HG03060 (cell line): ENCODE measurements around the gene SH3PXD2A.

Experiments
- ATAC-seq: cut with Tn5 transposase; IDR thresholded peaks from one replicate; pipeline ENCODE4 v1.9.1; 2021; ENCODE audit warnings: low read depth, moderate number of reproducible peaks; ENCODE audit not compliant: unreplicated experiment

SH3PXD2A gene

DNA sequence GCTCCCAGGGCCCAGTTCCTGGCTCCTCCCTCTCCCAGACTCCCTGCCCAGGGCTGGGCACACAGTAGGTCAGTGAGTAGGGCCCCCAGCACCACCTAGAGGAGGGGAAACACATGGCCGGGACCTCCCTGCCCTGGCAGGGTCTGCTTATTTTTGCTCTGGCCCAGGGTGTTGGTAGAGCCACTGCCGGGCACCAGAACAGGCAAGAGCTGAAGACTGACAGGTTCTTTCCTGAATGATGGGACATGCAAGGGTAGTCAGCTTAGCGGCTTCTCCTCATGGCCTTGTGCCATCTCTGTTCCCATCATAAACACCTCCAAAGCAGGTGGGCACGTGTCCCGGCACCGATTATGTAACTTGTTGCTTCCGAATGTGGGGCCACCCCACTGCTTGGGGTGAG, 275.4 kb downstream of the SH3PXD2A start:
- ATAC-seq: no peak

DNA sequence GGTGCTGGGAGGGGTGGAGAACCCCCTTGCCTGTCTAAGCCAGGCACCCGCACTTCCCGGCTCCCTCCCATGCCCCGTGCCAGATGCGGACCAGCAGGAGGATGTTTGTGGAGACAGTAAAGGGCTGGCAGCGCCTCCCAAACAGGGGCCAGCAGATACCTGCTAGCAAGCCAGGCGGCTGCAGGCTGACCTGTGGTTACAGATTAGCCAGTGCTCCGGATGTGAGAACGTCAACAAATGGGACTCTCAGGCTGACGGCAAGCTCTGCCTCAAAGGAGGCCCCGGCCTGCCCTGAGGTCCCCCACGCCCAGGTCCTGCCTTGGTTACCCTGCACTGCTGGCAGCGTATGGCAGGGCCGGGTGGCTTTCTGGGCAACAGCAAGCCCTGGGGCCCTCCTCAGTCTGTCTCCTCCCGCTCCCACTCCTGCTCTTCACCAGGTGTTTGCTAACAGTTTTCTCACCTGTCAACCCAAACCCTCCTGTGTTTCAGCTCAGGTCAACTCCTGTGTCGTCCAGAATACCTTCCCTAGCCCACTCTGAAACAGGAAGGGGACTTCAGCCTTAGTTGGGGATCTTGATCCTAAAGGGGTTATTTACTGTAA, 276.5 kb downstream of the SH3PXD2A start:
- ATAC-seq: no peak

DNA sequence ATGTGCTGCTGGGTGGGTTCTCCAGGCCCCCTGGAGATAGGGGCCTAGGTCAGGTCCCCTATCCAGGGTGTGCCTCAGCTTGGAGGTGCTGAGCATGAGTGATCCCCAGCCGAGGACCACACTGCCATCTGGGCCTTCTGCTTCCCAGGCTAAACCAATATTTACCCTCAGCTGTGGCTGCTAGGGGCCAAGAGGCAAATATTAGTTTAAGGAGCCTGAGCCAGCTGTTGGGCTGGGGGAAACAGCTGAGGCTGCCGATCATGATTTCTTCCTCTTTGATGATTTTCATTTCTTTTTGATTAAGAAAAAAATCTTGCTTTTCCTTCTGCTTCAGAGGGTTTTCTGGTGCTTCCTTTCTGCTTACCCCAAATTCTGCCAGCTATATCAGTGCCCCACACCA, 278.5 kb downstream of the SH3PXD2A start:
- no peak for ATAC-seq

DNA sequence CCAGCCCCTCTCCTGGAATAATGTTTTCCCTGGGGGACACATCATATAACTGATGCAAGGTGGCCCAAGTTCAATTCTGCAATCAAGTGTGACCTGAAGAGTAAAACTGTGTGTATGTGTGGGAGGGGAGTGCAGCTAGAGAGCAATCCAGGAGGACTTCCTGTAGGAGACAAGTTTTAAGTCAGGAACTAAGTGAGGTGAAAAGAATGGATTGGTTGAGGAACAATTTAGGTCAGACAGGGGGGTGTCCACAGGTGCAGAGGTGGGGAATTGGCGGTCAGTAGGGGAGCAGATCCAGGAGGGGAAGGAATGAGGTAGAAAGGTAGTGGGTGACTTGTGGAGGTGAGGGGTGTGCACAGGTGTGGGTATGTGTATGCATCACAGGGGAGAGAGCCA, 279.3 kb downstream of the SH3PXD2A start:
- no peak for ATAC-seq

DNA sequence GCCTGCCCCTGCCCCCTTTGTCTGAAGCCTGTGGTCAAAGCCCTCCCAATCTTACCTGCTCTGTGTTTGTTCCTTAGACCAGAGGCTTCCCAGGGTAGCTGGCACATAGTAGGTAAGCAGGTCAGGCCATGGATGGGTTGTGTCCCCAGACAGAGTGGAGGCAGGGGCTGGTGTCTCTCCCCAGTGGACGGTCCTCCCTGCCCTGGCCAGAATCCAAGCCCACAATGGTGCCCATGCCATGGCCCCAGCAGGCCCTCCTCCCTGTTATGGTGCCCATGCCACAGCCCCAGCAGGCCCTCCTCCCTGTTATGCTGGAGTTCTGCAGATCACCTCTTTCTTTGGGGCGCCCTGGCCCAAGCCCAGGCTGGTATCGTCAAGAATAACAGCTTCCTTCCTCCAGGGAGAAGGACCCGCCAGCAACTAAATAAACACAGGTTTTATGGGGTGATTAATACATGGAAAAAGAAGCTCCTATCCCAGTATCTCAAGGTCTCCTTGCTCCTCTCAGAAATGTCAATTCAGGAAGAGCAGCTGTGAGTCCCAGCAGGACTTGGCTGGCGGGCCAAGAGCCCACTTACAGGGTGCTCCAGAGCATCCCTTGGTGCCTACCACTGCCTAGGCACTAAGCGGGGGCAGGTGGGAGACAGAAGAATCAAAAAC, 279.8 kb downstream of the SH3PXD2A start:
- no peak for ATAC-seq

DNA sequence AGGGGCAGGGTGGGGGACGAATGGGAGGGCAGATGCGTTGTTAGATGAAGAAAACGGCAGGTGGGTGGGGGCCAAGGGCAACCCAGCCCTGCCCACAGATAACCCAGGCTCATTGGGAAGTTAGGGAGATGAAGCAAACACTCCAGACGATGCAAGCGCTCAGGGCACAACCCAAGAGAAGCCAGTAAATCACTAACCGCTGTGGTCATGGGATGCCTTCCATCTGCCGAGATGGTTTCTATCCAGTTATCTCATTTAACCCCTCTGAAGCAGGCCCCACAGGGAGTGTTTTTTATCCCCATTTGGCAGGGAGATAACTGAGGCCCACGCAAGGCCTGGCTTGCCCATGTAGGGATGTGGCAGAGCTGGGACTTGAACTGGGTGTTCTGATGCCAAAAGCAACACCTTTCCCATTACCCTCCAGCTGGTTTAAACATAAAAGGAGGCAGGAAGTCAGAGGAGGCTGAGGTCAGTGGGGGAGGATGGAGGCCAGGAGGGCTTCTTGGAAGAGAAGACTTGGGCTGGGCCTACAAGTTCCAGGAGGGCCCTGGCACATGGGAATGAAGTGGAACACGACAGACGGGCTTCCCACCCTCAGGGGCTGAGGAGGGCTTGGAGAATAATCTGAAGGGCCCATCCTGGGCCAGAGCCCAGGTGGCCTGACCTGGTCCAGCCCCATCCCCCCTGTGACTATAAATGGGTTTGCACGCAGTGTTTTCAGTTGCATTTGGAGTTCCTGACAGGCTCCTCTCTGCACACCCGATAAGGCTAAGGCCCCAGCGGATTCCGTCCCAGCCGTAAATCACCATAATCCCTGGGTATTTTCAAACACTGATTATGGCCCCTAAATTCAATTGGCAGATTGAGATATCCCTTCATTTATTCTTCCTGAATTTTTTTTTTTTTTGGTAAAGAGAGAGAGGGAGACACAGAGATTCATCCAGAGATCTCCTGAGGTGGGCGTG, 281.0 kb downstream of the SH3PXD2A start:
- no peak for ATAC-seq

DNA sequence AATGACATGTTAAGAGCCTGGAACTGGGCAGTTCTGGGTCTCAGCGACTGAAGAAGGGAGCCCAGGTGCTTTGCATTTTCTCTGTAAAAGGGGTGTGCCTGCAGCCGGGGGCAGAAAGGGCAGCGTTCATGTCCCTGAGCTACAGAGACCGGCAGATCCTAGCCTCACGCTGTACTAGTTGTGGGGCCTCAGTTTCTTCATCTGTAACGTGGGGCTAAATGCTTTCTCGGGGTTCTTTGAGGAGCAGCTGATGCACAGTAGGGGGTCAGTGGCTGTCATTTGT, 282.2 kb downstream of the SH3PXD2A start:
- ATAC-seq: no peak

DNA sequence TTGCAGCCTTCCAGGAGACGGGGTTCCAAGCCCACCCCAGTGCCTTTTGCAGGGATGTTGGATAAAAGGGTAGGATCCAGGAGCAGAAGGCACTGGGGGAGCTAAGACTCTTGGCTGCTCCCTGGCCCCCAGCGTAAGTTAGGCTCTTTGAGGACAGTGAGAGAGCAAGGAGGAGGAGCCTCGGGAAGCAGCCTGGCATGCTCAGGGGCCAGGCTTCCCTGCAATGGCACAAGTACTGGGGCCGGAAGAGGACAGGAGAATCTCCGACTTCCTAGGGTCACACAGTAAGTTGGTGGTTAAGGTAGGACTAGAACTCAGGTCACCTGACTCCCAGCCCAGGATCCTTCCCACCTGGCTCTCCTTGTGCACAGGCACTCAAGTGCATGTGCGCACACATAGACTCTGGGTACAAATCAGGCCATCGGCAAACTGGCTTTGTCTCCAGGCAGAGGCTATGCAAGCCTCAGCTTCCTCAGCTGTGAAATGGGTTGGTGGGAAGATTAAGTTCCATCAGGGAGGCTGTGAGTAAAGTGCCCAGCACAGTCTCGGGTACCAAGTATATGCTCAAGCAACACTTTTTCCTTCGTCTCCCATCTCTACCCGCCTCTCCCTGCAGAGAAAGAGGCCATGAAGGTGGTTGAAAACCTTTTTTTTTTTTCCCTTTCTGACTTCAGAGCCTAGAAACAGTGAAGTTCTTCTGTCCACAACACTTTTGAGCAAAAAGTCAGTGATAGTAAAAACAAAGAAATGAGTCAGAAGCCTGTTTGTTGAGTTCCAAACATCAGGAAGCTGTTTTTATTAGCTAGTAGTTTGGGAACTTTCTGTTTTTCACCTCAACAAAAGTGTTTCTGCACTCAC, 282.8 kb downstream of the SH3PXD2A start:
- no peak for ATAC-seq

DNA sequence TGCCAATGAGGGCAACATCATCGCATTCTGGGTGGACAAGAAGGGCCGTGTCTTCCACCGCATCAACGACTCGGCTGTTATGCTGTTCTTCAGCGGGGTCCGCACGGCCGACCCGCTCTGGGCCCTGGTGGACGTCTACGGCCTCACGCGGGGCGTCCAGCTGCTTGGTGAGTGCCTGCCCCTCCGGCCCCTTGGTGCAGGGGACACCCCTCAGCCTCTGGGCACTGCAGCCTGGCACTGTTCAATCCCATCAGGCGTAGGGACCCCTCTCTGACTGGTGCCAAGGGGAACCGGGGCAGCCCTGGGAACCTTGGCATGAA, 283.8 kb downstream of the SH3PXD2A start:
- no peak for ATAC-seq

DNA sequence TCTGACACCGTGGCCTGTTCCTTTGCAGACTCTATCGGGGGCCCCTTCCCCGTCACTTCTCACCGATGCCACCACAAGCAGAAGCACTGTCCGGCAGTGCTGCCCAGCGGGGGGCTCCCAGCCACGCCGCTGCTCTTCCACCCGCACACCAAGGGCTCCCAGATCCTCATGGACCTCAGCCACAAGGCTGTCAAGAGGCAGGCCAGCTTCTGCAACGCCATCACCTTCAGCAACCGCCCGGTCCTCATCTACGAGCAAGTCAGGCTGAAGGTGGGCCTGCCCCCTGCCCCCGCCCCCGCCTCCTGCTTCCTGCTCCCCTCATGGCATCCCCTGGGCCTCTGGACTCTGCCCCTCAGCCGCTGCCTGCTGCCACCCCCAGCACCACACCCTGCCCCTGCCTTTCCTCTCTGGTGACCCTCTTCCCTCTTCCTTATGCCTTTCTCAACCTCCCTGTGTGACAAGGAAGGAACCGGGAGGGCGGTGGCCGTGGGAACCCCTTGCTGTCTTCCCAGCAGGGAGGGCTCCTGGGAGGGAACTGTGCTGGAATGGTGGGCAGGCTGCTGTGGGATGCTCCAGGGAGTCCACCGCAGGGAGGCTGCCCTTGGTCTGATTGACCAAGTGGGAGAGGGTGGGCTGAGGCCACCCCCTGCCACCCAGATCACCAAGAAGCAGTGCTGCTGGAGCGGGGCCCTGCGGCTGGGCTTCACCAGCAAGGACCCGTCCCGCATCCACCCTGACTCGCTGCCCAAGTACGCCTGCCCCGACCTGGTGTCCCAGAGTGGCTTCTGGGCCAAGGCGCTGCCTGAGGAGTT, 284.3 kb downstream of the SH3PXD2A start:
- no peak for ATAC-seq

DNA sequence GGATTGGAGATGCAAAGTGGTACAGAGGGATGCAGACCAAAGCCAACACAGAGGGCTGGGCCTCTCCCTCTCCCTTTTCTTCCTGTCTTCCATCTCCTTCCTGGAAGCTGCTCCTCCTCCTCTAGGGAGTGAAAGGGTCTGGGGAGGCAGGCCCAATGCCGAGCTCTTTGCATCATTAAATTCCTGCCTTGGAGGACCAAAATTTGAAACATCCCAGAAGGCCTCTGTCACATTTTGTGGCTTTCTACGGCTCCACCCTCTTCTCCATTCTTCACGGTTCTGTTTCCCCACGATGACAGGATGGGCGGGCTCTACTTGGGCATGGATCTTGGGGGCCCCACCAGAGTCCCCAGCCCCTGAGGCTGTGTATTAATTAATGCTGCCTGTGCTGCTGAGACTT, 285.5 kb downstream of the SH3PXD2A start:
- ATAC-seq: no peak

DNA sequence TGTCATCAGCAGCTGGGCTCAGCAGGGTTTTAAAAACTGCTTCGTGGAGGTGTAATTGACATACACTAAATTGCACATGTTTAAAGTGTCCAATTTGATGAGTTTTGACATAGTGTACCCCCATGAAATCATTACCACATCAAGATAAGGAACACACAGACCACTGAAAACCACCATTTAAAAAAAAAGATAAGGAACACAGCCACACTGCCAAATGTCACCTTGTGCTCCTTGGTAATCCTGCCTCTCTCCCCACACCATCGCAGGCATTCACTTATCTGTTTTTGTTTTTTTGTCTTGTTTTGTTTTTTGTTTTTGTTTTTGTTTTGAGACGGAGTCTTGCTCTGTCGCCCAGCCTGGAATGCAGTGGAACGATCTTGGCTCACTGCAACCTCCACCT, 286.9 kb downstream of the SH3PXD2A start:
- ATAC-seq: no peak

DNA sequence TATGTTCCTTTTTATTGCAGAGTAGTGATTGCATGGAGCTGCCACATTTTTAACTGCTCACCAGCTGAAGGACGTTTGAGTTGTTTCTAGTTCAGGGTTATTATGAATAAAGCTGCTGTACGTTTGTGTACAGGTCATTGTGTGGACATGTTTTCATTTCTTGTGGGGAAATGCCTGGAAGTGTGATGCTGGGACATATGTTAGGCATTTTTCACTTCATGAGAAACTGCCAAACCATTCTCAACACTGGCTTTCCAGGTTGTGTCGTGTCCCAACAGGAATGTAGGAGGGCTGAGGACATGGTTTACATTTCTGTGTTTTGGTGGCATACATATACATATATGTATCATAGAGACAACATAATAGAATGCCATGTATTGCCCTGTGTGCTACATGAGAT, 288.8 kb downstream of the SH3PXD2A start:
- ATAC-seq: no peak

DNA sequence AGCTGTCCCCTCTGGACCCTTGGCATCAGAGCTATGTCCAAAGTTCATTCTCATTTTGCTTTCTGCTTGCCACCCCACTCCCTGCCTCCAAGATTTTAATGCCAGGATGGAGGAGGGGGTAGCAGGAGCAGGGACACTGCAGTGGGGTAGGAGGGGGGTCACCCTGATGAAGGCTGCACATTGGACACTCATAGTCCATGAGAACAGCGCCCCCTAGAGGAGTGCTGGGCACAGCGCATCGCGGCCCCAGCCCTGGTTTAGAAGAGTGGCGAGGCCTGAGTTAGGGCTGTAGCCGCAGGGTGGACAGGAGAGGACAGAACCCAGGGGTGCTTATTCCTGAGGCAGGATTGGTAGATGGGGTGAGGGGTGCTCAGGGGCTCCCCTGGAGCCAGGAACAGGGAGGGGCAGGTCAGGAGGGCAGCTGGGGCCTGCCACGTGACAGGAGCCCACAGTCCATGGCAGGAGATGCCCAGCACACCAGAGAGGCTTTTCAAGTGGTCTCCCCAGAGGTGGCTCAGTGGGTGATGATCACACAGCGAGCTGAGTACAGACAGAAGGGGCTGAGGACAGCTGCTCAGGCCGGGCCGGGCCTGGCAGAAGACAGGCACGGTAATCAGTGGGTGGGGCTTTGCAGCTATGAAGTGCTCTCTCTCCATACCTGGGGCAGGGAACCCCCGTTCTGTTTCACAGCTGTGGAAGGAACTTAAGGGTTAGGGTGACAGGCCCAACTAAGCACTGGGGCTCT, 290.4 kb downstream of the SH3PXD2A start:
- no peak for ATAC-seq

DNA sequence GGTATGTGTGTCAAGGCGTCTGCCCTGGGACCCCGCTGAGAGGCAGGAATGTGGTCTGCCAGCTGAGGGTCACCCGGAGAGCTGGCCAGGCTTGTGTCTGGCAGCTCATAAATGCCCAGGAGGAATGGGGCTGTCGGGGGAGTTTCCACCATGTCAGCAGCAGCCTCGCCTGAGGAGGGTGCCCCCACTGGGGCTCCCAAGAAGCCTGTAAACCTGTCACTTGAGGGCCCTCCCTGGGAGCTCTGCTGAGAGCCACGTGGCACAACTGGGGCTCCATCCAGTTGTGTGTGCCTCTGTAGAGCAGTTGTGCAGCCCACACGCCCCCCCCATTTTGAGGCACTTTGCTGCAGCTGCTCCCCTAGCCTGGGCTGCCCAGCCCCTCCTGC, 291.3 kb downstream of the SH3PXD2A start:
- no peak for ATAC-seq

DNA sequence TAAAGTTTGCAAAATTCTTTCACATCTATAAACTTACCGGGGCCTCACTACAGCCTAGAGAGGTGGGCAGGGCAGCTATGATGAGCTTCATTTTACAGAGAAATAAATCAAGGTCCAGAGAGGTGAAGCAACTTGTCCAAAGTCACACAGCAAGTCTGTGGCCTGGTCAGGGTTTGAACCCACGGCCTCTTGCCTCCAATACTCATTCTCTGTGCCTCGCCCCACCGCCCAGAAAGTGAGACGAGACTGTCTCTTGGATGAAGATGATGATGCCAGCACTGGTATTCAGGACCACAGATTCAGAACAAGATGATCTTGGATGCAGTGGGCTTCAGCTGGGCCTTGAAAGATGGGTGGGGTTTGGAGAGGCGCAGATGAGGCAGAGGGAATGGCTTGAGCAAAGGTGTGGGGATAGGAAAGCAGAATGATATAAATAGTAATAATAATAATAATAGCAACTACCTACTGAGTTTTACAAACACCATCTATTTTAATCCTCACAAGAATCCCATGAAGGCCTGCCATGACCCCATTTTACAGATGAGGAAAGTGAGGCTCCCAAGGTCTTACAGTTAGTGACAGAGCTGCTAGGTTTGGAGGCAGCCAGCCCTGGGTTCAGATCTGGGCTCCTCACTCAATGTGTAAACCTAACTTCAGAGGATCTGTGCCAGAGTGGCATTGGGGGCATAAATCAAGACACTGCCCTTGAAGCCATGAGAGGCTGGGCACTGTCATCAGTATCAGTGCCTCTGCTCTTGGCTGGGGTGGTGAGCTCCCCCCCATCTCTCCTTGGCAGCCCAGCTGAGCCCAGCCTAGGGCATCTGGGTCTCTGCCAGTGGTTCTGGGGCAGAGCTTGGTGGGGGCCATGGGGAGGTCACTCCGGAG, 291.9 kb downstream of the SH3PXD2A start:
- no peak for ATAC-seq

DNA sequence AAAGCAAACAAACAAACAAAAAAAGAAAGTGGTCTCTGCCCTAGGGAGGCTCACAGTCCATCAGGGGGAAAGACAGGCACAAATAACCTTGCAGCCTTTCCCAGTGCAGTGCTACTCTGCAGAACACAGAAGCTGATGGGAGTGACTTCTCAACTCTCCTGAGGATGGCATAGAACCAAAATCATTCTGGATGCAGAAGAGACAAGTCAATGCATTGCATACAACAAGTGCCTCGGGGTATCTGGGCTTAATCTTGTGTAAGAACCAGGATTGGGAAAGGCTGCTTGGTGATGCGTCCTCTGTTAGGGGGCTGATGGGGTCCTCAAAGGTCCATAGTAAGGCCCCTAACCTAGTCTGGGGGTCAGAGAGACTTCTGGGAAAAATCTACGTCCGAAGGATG, 293.0 kb downstream of the SH3PXD2A start:
- ATAC-seq: no peak

DNA sequence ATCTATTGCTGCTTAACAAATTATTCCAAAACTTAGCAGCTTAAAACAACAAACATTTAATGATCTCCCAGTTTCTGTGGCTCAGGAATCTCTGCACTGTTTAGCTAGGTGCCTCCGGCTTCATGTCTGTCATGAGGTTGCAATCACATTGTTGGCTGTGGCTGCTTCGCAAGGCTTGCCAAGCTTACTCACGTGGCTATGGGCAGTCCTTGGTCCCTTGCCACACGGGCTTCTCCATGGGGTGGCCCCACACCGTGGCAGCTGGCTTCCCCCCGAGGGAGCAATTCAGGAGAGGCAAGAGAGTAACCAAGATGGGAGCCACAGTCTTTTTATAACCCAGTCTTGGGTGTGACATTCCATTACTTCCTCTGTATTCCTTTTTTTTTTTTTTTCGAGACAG, 294.5 kb downstream of the SH3PXD2A start:
- ATAC-seq: no peak

DNA sequence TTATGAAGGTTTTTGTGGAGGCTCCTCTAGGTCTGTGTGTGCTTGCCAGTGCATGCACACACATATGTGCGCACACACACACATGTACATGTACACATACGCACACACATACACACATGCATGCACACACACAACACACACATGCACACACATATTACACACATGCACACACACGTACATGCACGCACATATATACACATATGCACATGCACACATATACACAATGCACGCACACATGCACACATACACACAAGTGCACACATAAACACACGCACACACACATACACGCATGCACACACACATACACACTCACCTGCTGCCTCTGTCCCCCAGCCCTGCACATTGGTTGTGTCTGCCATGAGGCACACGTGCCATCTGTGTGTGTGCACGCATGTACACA, 295.6 kb downstream of the SH3PXD2A start:
- no peak for ATAC-seq
